ENCODE measurements around the gene NAALADL1.
"Not testable (repeated sequence)": the region's sequence is repeated elsewhere in the genome, so short reads cannot be mapped to it uniquely, and the experiment has no call there.

The NAALADL1 gene

GRCh38 chr11:65008873-65009272, 49.5 kb downstream of the NAALADL1 start:
- DNase-seq, result no peak

- DNase-seq, result no peak
These were observed 50.3 kb downstream of the NAALADL1 start for GRCh38 chr11:65008016-65008415.

- DNase-seq, result not testable (repeated sequence)
These were observed 54.4 kb downstream of the NAALADL1 start for GRCh38 chr11:65003968-65004367.

GRCh38 chr11:65003282-65003681, 55.1 kb downstream of the NAALADL1 start:
- no peak for DNase-seq

- no peak for DNase-seq
These were observed 55.6 kb downstream of the NAALADL1 start for GRCh38 chr11:65002706-65003105.

- no peak for DNase-seq
These were observed 58.9 kb downstream of the NAALADL1 start for GRCh38 chr11:64999478-64999877.

GRCh38 chr11:64998690-64999431, 59.5 kb downstream of the NAALADL1 start:
- DNase-seq, result no peak

- peak; percentile 6 for DNase-seq
These were observed 60.2 kb downstream of the NAALADL1 start for GRCh38 chr11:64998141-64998540.

- DNase-seq, result peak; percentile 65
These were observed 61.5 kb downstream of the NAALADL1 start, which contains the start of gene BATF2 for GRCh38 chr11:64996710-64997380. TSS of gene BATF2 (minus strand) at chr11:64996971. CDS start at chr11:64996914, 57 bp downstream.

- no peak for DNase-seq
These were observed 62.0 kb downstream of the NAALADL1 start for GRCh38 chr11:64996327-64996709.

Data from NCI-H510A treated with DMSO at 0.1 percent for 48 hours (cell line).